C4-2B (cell line): ENCODE measurements around the gene PFKP.

Source experiments
- CTCF ChIP-seq: fragments of 450-650 bp; conservative IDR thresholded peaks from 2 replicates; pipeline ENCODE4 v1.5.1; 2017; ENCODE audit warnings: mild to moderate bottlenecking
- ZFX ChIP-seq: fragments of 450-650 bp; IDR thresholded peaks from 2 replicates; pipeline ENCODE4 v1.6.1; 2017

- TF ChIP-seq CTCF: no peak
- TF ChIP-seq ZFX: no peak
These were observed 43.7 kb downstream of the PFKP start for GRCh38 chr10:3110782-3111620.
